Activated B cell treated with CpG ODN at 0.5 μM for 24 hours (primary cell): ENCODE data around the gene RPP40. TPM values are rescaled to one million over a fixed set of nuclear protein-coding genes. Genes with fewer than 3 reads are reported as not detected.
A peak's percentile ranks its signal among the peaks of the same experiment; 100 is the strongest.
"Not testable (repeated sequence)": the region's sequence is repeated elsewhere in the genome, so short reads cannot be mapped to it uniquely, and the experiment has no call there.

ENCODE experiments used
- ATAC-seq: fragments of 200-7000 bp; cut with Tn5 transposase; one replicate; pipeline ENCODE4 v1.10.0; 2021; ENCODE audit warnings: low read depth, mild to moderate bottlenecking, moderate library complexity
- CTCF ChIA-PET: fragments of 350-600 bp; sonication (Branson Sonifier 250); formaldehyde crosslinking; loops from one replicate; lab custom pipeline; 2021; ENCODE audit warnings: antibody characterized with exemption; lab: Charles Lee
- POLR2A ChIA-PET: fragments of 350-600 bp; sonication (Branson Sonifier 250); formaldehyde crosslinking; loops from one replicate; lab custom pipeline; 2021; ENCODE audit warnings: antibody characterized with exemption; lab: Charles Lee
- DNase-seq: peaks from one replicate; pipeline ENCODE4 v3.0.0; 2022
- H3K27ac Mint-ChIP-seq: one replicate; pipeline ENCODE4 v1.8.0; 2020; ENCODE audit warnings: mixed read lengths
- H3K27me3 Mint-ChIP-seq: one replicate; pipeline ENCODE4 v1.8.0; 2021; ENCODE audit warnings: mixed read lengths
- H3K36me3 Mint-ChIP-seq: one replicate; pipeline ENCODE4 v1.8.0; 2021; ENCODE audit warnings: low read depth, mixed read lengths
- H3K4me1 Mint-ChIP-seq: one replicate; pipeline ENCODE4 v1.8.0; 2021; ENCODE audit warnings: mixed read lengths
- H3K4me3 Mint-ChIP-seq: one replicate; pipeline ENCODE4 v1.8.0; 2020; ENCODE audit warnings: mild to moderate bottlenecking, mixed read lengths
- H3K9me3 Mint-ChIP-seq: one replicate; pipeline ENCODE4 v1.8.0; 2020; ENCODE audit warnings: mixed read lengths
- intact Hi-C: fragments of 100-400 bp; cut with micrococcal nuclease; formaldehyde crosslinking; loops from one replicate; pipeline ENCODE4 v1.15.1; 2024
- total RNA-seq: library from RNA; stranded (reverse); gene quantifications from 2 replicates; pipeline ENCODE4 v1.2.3, GENCODE V29; 2022
- TF ChIP-seq, protein P1 (sequence below): fragments of 200-600 bp; IDR thresholded peaks from one replicate; pipeline ENCODE4 v1.8.0; 2022; ENCODE audit warnings: antibody characterized with exemption, mild to moderate bottlenecking

RPP40 gene
- total RNA-seq, 1 donor from 2014 or later, result 7.1 TPM

DNA sequence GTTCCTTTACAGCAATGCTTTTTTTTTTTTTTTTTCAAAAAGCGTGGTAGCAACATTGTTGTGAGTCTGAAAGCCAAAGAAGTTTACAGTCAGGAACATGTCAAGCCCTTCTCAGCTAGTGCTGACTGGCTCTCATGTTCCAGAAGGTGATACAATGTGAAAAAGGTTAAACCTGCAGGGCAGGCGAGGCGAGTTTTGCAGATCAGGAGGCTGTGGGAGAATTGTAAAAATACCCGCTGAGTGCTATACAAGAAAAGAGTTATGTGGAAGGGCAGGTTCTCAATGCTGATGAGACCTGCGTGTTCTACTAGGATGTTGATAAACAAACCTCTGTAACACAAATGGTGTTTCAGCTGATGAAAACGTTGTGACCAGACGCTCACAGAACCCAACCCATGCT, 30.9 kb upstream of the RPP40 start:
- Mint-ChIP-seq H3K27me3 (no peaks in the 10 kb centered on the region), H3K4me1 (peaks cover 14% of the 10 kb centered on the region), H3K4me3 (no peak overlapping the region), H3K36me3 (no peaks in the 10 kb centered on the region), H3K9me3 (peaks cover 1% of the 10 kb centered on the region), H3K27ac (no peak overlapping the region)
- CTCF ChIA-PET, result no interaction called here
- ATAC-seq (no peak), DNase-seq (no peak)
- TF ChIP-seq, protein P1, sequence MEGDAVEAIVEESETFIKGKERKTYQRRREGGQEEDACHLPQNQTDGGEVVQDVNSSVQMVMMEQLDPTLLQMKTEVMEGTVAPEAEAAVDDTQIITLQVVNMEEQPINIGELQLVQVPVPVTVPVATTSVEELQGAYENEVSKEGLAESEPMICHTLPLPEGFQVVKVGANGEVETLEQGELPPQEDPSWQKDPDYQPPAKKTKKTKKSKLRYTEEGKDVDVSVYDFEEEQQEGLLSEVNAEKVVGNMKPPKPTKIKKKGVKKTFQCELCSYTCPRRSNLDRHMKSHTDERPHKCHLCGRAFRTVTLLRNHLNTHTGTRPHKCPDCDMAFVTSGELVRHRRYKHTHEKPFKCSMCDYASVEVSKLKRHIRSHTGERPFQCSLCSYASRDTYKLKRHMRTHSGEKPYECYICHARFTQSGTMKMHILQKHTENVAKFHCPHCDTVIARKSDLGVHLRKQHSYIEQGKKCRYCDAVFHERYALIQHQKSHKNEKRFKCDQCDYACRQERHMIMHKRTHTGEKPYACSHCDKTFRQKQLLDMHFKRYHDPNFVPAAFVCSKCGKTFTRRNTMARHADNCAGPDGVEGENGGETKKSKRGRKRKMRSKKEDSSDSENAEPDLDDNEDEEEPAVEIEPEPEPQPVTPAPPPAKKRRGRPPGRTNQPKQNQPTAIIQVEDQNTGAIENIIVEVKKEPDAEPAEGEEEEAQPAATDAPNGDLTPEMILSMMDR, result no peak
- intact Hi-C loops, result no loop called here
- POLR2A ChIA-PET, result no interaction called here

DNA sequence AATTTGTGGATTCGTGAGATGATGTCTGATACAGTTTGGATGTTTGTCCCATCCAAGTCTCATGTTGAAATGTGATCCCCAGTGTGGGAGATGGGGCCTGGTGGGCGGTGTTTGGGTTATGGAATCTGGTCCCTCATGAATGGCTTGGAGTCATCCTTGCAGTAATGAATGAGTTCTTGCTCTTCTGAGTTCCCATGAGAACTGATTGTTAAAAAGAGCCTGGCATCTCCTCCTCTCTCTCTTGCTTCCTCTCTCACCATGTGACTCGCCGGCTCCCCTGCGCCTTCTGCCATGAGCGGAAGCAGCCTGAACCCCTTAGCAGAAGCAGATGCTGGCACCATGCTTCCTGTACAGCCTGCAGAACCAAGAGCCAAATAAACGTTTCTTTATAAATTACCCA, 30.5 kb upstream of the RPP40 start:
- Mint-ChIP-seq H3K36me3 (no peaks in the 10 kb centered on the region), H3K27me3 (no peaks in the 10 kb centered on the region), H3K4me3 (no peak overlapping the region), H3K9me3 (peaks cover 1% of the 10 kb centered on the region), H3K4me1 (peaks cover 14% of the 10 kb centered on the region), H3K27ac (no peak overlapping the region)
- intact Hi-C loops, result no loop called here
- ChIA-PET POLR2A (no interaction called here), CTCF (no interaction called here)
- TF ChIP-seq, protein P1, result no peak
- ATAC-seq (no peak), DNase-seq (no peak)

DNA sequence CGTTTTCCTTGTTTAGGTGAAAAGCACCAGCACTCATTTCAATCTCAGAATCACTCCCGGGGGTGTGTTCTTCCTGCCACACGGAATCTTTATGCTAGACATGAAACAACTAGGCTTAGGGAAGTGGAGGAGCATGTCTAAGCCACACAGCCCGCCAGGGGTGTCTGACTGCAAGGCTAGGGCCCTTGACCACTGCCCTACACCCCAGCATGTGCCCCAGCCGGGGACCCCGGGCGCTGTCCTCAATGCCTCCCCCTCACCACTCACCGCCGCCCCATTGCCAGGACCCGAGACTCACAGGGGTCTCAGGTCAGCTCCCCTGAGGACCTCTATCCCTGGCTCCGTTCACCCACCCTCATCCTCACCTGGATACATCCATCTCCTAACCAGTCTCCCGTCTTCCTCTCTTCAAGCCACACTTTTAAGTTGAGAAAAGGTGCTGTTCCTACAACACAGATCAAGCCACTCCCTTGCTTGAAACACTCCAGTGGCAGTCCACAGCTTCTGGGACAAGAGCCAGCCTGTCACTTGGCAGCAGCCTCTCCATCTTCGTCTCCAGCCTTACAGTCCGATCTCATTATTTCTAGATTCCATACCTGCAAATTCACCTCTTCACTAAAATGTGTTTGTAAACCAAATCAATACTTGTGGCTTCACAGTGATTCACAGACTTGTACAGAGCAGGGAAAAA, 29.5 kb upstream of the RPP40 start:
- H3K4me3 Mint-ChIP-seq, H3K36me3 Mint-ChIP-seq, POLR2A ChIA-PET, CTCF ChIA-PET, ATAC-seq, H3K27ac Mint-ChIP-seq, intact Hi-C loops, H3K27me3 Mint-ChIP-seq, DNase-seq, H3K9me3 Mint-ChIP-seq: not testable (repeated sequence)
- peaks cover 14% of the 10 kb centered on the region for H3K4me1 Mint-ChIP-seq

DNA sequence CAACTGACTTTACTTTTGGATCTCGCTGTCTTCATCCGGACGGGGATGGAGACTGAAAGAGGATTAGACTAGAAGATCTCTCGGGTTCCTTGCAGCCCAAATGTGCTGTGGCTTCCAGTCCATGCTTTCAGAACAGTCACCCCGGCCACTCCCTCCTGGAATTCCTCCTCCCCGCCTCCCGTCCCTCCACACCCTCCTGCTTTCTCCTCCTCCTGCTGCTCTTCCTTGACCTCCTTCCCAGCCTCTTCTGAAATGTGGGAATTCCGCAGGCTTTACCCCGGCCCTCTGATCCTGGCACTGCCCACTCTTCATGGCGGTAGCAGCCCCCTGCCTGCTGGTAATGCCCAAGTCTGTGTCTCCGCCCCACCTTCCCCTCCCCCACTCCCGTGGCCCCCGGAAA, 28.9 kb upstream of the RPP40 start:
- H3K27me3 Mint-ChIP-seq, H3K36me3 Mint-ChIP-seq, H3K27ac Mint-ChIP-seq, DNase-seq, H3K4me3 Mint-ChIP-seq, ATAC-seq, intact Hi-C loops, POLR2A ChIA-PET, H3K9me3 Mint-ChIP-seq: not testable (repeated sequence)
- CTCF ChIA-PET, result interaction anchor here (1.2 kb wide), 1 partner anchor 8 kb away, joined by 3 read pairs; no protein-coding TSS in a partner anchor
- H3K4me1 Mint-ChIP-seq, result peaks cover 14% of the 10 kb centered on the region

DNA sequence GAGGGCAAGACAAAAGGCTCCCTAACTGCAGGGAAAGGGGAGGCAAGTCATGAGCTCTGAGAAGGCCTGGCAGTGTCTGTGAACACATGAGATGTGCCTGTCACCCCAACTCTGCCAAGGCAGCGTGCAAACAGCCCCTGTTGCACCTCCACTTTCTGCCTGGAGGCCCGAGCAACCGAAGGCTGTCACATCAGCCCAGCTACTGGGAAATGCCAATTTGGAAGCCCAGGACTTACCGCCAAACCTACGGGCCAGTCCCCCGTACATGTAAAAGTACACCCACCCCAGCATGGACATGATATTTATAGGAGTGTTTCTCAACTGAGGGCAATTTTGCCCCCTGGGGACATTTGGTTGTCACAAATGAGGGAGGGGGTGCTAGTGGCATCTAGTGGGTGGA, 27.3 kb upstream of the RPP40 start:
- TF ChIP-seq, protein P1, result no peak
- intact Hi-C loops, result no loop called here
- no peak for DNase-seq
- POLR2A ChIA-PET, result no interaction called here
- Mint-ChIP-seq H3K9me3 (peaks cover 1% of the 10 kb centered on the region), H3K27ac (no peak overlapping the region), H3K36me3 (no peaks in the 10 kb centered on the region), H3K27me3 (peaks cover 3% of the 10 kb centered on the region), H3K4me1 (peaks cover 19% of the 10 kb centered on the region), H3K4me3 (no peak overlapping the region)
- no peak for ATAC-seq
- CTCF ChIA-PET, result interaction anchor here (1.0 to 1.5 kb wide), 3 partner anchors 8 to 821 kb away, joined by 3 to 4 read pairs (median 3); partner anchors contain the start of gene RPP40

DNA sequence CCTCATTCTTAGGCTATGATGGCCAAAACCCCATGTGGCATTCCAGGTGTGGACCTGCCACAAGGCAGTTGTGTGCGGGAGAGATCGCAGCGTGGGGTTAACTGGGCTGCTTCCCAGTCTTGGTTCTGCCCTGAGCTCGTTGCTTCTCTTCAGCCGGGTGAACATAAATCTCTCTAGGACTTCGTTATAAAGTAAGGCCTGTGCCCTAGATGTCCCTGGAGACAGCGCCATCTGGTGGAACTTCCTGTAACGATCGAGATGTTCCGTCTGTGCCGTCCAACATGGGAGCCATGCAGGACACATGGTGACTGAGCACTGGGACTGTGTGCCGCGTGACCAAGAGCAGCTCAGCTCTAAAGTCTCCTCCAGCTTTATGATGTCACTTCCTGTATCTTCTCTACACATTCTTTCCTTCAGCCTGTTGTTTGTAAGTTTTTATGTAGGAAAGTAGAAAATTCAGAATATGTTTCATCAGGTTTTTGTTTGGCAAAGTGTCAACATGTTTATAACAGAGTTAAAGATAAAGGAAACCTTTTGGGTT, 26.8 kb upstream of the RPP40 start:
- H3K36me3 Mint-ChIP-seq, result no peaks in the 10 kb centered on the region
- no peak overlapping the region for H3K4me3 Mint-ChIP-seq
- peaks cover 23% of the 10 kb centered on the region for H3K4me1 Mint-ChIP-seq
- ATAC-seq, result peak; percentile 96
- peak; percentile 48 for DNase-seq
- CTCF ChIA-PET, result interaction anchor here (0.7 to 1.5 kb wide), 4 partner anchors 8 to 83 kb away, joined by 3 to 4 read pairs (median 4); partner anchors contain the start of gene RPP40
- POLR2A ChIA-PET, result no interaction called here
- H3K27ac Mint-ChIP-seq, result no peak overlapping the region
- peaks cover 1% of the 10 kb centered on the region for H3K9me3 Mint-ChIP-seq
- TF ChIP-seq, protein P1, result no peak
- H3K27me3 Mint-ChIP-seq, result peaks cover 3% of the 10 kb centered on the region
- intact Hi-C loops, result loop anchor here (1.0 kb wide), 2 partner anchors 26 to 748 kb away; partner anchors contain the start of gene RPP40
